DLD1 (cell line): ENCODE data around the gene SPTBN4.

Source experiments
- in situ Hi-C: cut with HindIII; loops from 2 replicates; pipeline ENCODE4 v1.10.0; 2017; ENCODE audit warnings: low sequenced_read_pairs

SPTBN4 gene

DNA sequence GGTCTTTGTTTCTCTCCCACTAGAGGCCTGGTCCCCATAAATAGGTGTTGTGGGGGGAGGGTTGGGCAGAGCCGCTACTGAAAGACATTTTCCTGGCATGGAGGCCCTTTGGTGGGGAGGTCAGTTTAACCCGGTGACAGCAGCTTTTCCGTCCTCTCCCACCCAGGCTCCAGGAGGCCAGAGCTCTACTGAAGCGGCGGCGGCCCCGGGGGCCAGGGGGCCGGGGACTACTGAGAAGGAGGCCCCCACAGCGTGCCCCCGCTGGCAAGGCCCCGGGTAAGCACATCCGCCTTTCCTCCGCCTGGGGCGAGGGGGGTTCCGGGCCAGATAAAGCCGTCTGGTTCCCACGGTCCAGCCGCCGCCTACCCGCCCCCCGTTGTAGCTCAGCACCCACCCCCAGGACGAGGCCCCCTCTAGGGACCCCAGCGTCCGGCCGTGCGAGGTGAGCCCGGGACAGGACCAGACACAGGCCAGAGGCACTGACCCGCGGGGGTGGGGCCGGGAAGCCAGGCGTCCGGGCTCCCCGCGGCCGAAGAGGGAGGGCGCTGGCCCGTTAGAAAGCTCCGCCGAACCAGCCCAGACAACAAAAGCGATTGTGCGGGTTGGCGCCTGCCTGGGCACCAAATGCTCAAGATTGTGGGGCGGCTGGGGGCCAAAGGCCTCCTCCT lies 133.2 kb downstream of the SPTBN4 start:
- in situ Hi-C loops: no loop called here

DNA sequence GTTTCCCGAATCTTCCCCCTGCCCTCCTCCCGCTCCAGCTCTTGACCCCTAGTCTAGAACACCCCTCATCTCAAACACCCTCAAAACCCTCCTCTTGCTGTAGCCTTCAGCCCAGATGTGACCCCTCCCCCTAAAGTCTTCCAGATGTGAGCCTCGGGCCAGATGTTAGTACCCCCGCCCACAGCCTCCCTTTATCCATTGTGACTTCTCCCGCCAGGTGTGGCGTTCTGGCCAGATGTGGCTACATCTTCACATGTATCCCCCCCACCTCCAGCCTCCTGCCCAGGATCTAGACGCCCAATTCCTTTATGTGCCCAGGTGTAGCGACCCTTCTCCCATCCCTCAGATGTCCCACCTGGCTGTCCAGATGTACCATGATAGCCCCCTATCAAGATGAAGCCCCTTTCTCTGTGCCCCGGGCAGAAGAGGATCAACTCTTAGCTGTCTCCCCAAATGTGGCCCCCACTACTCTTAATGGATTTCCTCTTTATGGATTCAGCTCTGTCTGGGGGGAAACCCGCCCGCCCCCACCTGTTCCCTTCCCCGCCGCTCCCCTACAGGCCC lies 133.9 kb downstream of the SPTBN4 start:
- in situ Hi-C loops: no loop called here

DNA sequence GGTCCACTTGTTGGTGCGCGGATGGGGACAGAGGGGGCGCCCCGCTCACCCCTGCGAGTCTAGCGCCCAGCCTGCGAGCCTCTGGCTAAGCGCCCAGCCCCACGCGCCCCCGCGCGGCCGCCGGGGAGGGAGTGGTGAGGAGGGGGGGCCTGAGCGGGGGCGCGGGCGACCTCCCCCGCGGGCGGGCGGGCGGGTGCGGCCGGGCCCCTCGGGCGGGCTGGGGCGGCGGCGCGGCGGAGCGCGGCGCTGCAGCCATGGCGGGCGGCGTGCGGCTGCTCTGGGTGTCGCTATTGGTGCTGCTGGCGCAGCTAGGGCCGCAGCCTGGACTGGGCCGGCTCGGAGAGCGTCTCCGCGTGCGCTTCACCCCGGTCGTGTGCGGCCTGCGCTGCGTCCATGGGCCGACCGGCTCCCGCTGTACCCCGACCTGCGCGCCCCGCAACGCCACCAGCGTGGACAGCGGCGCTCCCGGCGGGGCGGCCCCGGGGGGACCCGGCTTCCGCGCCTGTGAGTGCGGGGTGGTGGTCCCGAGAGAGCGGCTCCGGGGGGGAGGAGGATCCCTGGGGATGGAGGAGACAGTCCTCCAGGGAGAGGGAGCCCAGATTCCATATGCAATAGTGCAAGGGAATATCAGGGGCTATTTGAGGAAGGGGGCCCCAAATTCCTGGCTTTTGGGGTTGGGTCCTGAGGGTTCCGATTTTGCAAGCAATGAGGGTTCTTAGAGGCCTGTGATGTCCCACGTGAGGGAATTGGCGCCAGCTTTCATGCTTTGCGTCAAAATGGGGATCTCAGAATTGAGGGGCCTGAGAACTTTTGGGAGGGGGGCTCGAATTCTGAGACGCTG lies 134.6 kb downstream of the SPTBN4 start, which contains the start of gene LTBP4:
Gene LTBP4 (plus strand): TSS at position 236 of the 841 bp plus-strand sequence. CDS start 19 bp downstream, at position 255.
- in situ Hi-C loops: no loop called here

DNA sequence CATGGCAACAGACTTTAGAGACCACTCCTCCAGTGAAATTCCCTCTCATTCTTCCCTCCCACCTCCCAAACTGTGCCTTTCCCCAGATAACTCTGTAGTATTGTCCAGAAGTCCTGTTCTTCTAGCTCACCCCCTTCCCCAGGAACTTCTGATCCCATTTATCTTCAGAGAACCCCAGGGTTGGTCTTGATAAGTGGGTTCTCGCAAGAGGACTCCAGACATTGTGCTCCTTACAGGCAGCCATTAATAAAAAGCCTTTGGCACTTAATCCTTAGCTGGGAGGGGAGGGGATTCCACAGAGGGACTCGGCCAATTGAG lies 136.2 kb downstream of the SPTBN4 start:
- in situ Hi-C loops: no loop called here

DNA sequence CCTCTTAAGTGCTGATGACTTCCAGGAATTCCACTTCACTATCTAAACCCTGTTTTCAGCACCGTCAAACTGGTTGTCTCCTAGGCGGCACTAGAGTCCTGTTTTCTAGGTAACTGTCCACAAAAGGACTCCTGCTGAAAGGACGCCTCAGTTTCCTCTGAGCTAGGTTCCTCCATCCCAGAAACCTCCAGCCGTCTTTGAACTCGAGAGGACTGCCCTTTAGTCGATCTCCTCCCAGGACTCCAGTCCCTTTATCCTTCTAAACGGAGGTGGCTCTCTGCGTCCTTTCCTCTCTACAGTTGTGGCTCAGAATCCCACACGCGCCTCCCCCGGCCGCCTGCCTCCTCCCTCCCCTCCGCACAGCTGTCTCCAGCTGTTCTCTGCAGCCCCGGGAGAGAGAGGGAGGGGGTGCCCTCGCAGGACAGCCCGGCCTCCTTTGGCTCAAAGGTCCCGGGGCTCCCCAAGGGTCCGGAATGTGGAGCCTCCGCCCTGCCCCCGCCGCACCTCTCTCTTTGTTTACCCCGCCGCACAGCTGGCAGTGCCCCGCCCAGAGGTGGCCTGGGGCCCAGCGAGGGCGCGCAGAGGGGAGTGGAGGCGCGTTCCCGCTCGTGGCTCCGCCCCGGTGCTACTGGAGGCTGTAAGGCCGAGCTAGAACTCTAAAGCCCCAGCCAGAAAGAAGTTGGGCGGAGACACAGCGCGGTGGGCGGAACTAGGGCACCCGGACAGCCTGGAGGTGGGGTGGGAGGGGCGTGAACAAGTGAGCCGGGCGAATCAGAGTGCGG lies 136.8 kb downstream of the SPTBN4 start:
- in situ Hi-C loops: no loop called here

DNA sequence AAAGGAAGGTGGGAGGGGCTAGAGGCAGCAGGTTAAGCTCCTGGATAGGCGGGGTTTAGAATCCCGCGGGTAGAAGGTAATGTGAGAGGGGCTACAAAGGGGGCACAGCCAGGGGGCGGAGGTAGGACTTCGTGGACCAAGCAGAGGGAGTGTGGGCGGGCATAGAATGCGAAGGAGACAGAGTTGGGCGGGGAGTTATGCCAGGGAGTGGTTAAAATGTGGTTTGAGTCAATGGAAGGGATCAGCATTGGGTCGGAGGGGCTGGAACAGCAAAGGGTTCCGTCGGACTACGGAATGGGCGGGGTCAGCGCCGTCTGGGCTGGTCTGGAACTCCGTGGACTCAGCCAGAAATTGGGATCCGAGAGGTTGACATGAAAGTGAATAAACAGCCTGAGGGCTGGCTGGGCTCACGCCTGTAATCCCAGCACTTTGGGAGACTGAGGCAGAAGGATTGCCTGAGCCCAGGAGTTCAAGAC lies 137.4 kb downstream of the SPTBN4 start:
- in situ Hi-C loops: no loop called here

DNA sequence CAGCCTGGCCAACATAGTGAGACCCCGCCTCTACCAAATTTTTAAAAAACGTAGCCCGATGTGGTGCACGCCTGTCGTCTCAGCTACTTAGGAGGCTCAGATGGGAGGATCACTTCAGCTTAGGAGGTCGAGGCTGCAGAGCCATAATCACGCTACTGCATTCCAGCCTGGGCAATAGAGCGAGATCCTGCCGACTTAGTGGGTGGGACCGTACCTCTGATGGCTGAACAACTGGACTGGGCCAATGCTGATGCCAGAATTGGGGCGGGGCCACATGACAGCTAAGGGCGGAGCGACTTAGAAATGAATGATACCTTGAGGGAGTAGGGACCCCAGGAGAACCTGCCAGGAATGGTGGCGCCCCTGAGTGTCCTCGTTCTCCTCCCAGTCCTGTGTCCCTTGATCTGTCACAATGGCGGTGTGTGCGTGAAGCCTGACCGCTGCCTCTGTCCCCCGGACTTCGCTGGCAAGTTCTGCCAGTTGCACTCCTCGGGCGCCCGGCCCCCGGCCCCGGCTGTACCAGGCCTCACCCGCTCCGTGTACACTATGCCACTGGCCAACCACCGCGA lies 137.9 kb downstream of the SPTBN4 start:
- in situ Hi-C loops: no loop called here

DNA sequence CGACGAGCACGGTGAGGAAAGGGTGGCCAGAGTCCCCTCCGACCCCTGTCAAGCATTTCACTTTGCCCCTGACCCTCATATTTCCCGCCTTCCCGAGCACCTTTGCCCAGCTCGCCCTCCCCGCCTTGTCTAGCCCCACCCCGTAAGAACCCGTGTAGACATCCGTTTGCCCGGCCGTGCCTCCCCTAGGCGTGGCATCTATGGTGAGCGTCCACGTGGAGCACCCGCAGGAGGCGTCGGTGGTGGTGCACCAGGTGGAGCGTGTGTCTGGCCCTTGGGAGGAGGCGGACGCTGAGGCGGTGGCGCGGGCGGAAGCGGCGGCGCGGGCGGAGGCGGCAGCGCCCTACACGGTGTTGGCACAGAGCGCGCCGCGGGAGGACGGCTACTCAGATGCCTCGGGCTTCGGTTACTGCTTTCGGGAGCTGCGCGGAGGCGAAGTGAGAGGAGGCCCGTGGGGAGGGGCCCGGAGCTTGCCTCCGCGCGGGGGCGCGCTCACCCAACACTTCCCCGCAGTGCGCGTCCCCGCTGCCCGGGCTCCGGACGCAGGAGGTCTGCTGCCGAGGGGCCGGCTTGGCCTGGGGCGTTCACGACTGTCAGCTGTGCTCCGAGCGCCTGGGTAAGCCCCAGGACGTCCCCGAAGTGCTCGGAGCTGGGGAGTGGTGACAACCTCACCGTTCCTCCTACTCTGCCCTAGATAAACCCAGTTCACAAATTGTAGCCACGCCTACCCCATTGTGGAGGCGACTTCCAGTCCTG lies 138.6 kb downstream of the SPTBN4 start:
- in situ Hi-C loops: no loop called here

DNA sequence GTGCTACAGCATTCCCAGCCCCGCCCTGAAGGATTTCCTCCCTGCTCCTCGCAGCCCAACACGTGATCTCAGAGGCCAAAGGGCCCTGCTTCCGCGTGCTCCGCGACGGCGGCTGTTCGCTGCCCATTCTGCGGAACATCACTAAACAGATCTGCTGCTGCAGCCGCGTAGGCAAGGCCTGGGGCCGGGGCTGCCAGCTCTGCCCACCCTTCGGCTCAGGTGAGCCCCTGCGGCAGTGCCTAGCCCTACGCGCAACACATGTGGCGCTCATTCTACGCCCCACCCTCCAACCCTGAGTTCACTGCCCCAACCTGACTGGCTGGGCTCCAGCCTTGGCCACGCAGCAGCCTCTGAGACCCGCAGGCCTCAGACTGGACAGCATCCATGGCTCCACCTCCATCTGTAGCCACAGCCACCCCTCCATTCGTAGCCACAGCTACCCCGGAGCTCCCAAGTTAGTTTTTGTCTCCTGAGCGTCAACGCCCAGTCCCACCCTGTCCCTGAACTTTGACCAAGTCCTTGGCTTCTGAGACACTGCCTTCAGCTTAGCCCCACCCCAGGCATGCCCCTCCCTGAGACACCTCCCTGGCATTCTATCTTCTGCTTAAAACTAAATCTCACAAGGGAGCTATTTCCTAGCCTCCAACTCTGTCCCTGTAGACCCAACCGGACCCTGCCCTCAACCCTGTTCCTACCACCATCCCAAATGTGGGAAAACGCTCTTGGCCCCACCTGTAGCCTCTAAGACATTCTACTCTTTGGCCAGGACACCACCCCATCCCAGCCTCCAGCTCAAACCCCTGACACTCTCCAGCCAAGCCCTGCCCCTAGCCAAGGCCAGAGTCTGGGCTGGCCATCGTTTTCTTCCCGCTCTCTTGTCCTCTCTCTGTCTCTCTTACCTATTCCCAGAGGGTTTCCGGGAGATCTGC lies 140.8 kb downstream of the SPTBN4 start:
- in situ Hi-C loops: no loop called here

DNA sequence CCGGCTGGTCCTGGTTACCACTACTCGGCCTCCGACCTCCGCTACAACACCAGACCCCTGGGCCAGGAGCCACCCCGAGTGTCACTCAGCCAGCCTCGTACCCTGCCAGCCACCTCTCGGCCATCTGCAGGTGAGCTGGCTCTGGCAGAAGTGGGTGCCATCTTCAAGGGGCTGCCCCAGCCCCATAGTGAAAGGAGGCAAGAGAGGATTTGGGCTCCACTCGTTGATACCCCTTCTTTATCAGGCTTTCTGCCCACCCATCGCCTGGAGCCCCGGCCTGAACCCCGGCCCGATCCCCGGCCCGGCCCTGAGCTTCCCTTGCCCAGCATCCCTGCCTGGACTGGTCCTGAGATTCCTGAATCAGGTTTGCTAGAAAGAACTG lies 141.4 kb downstream of the SPTBN4 start:
- in situ Hi-C loops: no loop called here

DNA sequence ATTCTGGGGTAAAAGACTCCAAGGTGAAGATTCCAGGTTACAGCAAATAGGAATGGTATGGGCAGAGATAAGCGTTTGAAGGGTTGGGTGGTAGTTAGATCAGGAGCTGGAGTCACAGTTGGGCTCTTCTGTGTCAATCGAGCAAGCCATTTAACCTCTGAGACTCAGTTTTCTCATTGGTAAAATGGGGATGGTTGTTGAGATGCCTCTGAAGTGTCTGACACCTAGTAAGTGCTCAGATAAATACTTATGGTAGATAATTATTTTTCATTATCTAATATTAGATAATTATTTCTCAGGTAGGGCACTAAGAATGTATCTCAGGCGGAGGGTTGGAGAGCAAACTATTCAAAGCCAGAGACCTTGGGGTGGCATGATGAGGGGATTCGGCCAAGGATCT lies 142.2 kb downstream of the SPTBN4 start:
- in situ Hi-C loops: no loop called here

DNA sequence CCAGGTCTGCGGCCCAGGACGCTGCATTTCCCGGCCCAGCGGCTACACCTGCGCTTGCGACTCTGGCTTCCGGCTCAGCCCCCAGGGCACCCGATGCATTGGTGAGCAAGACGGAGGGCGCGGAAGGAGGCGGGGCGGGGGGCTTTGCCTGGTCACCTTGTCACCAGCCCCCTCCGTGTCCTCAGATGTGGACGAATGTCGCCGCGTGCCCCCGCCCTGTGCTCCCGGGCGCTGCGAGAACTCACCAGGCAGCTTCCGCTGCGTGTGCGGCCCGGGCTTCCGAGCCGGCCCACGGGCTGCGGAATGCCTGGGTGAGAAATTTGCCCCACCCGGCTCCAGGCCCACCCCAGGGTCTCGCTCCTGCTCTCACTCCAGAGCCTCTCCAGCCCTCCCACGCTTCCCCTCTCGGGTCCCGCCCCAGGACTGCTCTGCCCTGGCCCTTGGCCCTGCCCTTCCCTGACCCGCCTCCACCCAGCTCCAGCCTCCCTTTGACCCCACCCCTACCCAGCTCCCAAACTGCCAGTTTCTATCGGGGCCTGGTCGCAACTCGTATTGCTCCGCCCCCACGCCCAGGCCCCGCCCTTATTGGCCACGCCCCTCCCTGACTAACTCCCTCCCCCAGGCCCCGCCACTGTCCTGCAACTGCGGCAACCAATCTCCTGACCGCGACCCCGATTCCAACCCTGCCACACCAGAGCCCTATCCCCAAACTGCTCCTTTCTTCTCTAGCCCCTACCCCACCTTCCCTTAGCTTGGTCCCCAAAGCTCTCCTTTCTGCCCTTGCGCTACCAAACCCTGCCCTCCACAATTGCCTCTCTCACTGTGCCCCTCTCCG lies 143.0 kb downstream of the SPTBN4 start:
- in situ Hi-C loops: no loop called here

DNA sequence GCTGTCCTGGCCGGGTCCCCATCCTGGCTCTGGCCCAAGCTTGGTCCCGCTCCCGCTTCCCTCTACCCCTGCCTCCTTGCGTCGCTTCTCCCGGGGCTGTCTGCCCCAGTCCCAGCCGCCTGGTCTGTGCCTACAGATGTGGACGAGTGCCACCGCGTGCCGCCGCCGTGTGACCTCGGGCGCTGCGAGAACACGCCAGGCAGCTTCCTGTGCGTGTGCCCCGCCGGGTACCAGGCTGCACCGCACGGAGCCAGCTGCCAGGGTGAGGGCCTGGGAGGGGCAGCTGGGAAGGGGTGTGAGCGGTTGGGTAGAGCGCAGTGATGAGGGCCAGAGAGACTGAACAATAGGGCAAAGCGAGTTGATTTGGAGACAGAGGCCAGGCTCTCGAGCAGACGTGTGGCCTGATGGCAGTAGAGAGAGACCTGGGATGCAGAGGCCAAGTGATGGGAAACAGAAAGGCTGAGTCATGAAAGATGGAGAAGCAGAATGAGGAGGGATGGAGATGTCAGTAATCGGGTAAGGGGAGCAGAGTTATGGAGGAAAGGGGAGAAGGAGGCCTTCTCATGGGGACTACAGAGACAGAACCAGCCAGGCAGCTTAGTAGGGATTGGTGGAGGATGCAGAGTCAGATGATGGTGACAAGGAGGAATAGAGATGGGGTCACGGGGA lies 143.7 kb downstream of the SPTBN4 start:
- in situ Hi-C loops: no loop called here

DNA sequence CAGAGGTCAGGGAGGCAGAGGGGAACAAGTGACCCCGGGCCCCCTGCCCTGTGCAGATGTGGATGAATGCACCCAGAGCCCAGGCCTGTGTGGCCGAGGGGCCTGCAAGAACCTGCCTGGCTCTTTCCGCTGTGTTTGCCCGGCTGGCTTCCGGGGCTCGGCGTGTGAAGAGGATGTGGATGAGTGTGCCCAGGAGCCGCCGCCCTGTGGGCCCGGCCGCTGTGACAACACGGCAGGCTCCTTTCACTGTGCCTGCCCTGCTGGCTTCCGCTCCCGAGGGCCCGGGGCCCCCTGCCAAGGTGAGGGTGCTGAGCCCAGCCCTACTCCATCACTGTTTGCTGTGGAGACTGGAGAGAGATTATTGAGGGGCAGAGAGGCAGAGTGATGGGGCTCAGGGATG lies 144.3 kb downstream of the SPTBN4 start:
- in situ Hi-C loops: no loop called here

DNA sequence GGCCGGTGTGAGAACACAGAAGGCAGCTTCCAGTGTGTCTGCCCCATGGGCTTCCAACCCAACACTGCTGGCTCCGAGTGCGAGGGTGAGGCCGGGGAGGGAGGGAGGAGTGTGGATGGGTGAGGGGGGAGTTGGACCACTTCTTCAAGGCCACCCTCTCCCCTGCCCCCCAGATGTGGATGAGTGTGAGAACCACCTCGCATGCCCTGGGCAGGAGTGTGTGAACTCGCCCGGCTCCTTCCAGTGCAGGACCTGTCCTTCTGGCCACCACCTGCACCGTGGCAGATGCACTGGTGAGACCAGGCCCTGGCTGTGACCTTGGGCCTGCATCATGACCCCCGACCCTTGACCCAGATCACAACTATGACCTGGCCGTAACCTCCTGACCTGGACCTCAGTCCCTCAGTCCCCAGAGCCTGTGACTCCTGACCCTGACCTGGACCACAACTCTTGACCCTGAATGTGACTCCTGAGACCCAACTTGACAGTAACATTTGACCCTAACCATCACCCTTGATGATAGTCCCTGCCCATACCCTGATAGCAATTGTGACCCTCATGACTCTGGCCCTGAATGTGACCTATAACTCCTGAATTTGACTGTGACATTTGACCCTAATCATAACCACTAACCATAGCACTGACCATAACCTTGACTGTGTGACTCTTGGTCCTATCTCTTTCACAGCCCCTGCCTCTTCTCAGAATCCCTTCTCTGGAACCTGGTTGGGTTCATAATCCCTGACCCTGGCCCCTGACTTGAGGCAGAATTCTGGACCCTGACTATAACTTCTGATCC lies 145.3 kb downstream of the SPTBN4 start:
- in situ Hi-C loops: no loop called here

DNA sequence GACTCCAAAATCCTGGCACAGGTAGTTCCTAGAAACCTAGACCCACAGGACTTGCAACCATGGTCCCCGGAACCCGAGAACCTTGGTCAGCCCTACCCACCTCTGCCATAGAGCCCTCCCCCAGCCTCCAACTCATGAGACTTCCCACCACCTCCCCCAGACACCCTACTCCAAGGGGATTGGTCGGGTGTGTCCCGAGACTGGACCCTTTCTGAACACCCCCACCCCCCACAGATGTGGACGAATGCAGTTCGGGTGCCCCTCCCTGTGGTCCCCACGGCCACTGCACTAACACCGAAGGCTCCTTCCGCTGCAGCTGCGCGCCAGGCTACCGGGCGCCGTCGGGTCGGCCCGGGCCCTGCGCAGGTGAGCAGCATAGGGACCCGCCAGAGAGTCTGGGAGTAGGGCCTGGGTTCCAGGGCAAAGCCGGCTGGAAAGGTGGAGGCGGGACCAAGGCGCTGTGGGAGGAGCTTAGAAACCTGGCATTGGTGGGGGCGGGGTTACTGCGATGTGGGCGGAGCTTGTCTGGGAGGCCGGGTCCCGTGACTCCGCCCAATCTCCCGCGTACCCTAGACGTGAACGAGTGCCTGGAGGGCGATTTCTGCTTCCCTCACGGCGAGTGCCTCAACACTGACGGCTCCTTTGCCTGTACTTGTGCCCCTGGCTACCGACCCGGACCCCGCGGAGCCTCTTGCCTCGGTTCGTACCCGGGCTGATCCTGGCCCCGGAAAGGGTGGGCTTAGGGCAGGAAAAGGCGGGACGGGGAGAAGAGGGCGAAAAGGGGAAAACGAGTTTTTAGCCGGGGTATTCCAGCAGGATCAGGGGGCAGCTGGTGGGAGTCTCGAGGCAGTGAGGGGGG lies 146.3 kb downstream of the SPTBN4 start:
- in situ Hi-C loops: no loop called here
